Measurements from ENCODE around the gene SEMG2. TPM values are rescaled to one million over a fixed set of nuclear protein-coding genes. Genes with fewer than 3 reads are reported as not detected.
A peak's percentile ranks its signal among the peaks of the same experiment; 100 is the strongest.

SEMG2 gene
- total RNA-seq, 1 experiment from 2014 or later, result not detected

DNA sequence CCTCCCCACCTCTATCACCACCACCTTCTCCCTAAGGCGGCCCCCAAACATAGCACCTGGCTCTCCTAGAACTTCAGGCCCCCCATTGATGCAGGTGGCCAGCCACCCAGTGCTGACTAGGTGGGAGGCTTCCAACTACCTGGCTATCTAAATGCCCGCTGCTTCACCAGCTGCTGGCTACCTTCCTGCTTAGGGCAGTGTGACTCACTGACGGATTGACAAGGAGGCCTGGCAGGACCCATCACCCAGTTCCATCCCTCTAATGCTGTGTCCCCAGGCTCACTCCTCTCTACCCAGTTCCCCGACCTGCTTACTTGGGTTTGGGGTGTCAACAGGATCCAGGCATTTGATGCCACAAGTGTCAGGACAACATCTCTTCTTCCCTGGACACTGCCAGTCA, 32.1 kb downstream of the SEMG2 start:
- intact Hi-C loops (cut with micrococcal nuclease; ENCODE audit: unreplicated experiment), result no loop called here
- Histone ChIP-seq H3K4me1 (ENCODE audit: insufficient read depth, low read length, poor library complexity, severe bottlenecking) (no peaks in the 10 kb centered on the region), H3K4me3 (ENCODE audit: low read depth, low read length, poor library complexity, severe bottlenecking) (no peak overlapping the region), H3K27ac (ENCODE audit: low read depth, low read length, poor library complexity, severe bottlenecking) (no peak overlapping the region), H3K27me3 (replicated peaks; ENCODE audit: insufficient read depth, low read depth, low read length, poor library complexity) (peaks cover 26% of the 10 kb centered on the region), H3K9me3 (ENCODE audit: low read depth, low read length, poor library complexity, severe bottlenecking) (no peaks in the 10 kb centered on the region), H3K36me3 (ENCODE audit: insufficient read depth, low read length, poor library complexity, severe bottlenecking) (no peaks in the 10 kb centered on the region)
- ChIA-PET CTCF (no interaction called here), POLR2A (ENCODE audit: low non-redundant PET) (no interaction called here)
- TF ChIP-seq CTCF (conservative IDR thresholded peaks at IDR 0.05; ENCODE audit: low read depth, low read length), result no peak
- TF ChIP-seq EZH2 (IDR thresholded peaks at IDR 0.05; ENCODE audit: borderline replicate concordance, low read depth, low read length, poor library complexity, severe bottlenecking), result no peak
- DNase-seq (ENCODE audit: low spot score), result no peak
- no TSS peak for BruUV-seq (replicated peaks)

GRCh38 chr20:45254383-45255262, 33.5 kb downstream of the SEMG2 start, which contains the start of gene SLPI:
SLPI (minus strand) TSS chr20:45254564; CDS start chr20:45254543, 21 bp downstream.
- intact Hi-C loops (cut with micrococcal nuclease; ENCODE audit: unreplicated experiment), result no loop called here
- no peaks in the 10 kb centered on the region for H3K9me3 ChIP-seq (ENCODE audit: low read depth, low read length, poor library complexity, severe bottlenecking)
- peaks cover 20% of the 10 kb centered on the region for H3K27me3 ChIP-seq (replicated peaks; ENCODE audit: insufficient read depth, low read depth, low read length, poor library complexity)
- no peak within 1 kb of the TSS for H3K4me3 ChIP-seq (ENCODE audit: low read depth, low read length, poor library complexity, severe bottlenecking)
- ChIA-PET POLR2A (ENCODE audit: low non-redundant PET) (no interaction called here), CTCF (interaction anchor here (0.6 kb wide), 1 partner anchor 159 kb away, joined by 4 read pairs; no protein-coding TSS in a partner anchor)
- H3K27ac ChIP-seq (ENCODE audit: low read depth, low read length, poor library complexity, severe bottlenecking), result no peak within 1 kb of the TSS
- no peaks in the 10 kb centered on the region for H3K4me1 ChIP-seq (ENCODE audit: insufficient read depth, low read length, poor library complexity, severe bottlenecking)
- no TSS peak for BruUV-seq (replicated peaks)
- TF ChIP-seq EZH2 (IDR thresholded peaks at IDR 0.05; ENCODE audit: borderline replicate concordance, low read depth, low read length, poor library complexity, severe bottlenecking) (no peak), CTCF (conservative IDR thresholded peaks at IDR 0.05; ENCODE audit: low read depth, low read length) (no peak)
- peak; percentile 20 for DNase-seq (ENCODE audit: low spot score)
- no peaks in the 10 kb centered on the region for H3K36me3 ChIP-seq (ENCODE audit: insufficient read depth, low read length, poor library complexity, severe bottlenecking)

- H3K36me3 ChIP-seq (ENCODE audit: insufficient read depth, low read length, poor library complexity, severe bottlenecking), result no peaks in the 10 kb centered on the region
- DNase-seq (ENCODE audit: low spot score), result no peak
- H3K9me3 ChIP-seq (ENCODE audit: low read depth, low read length, poor library complexity, severe bottlenecking), result no peaks in the 10 kb centered on the region
- TF ChIP-seq EZH2 (IDR thresholded peaks at IDR 0.05; ENCODE audit: borderline replicate concordance, low read depth, low read length, poor library complexity, severe bottlenecking) (no peak), CTCF (conservative IDR thresholded peaks at IDR 0.05; ENCODE audit: low read depth, low read length) (no peak)
- no peak overlapping the region for H3K27ac ChIP-seq (ENCODE audit: low read depth, low read length, poor library complexity, severe bottlenecking)
- no TSS peak for BruUV-seq (replicated peaks)
- H3K4me3 ChIP-seq (ENCODE audit: low read depth, low read length, poor library complexity, severe bottlenecking), result no peak overlapping the region
- CTCF ChIA-PET, result no interaction called here
- intact Hi-C loops (cut with micrococcal nuclease; ENCODE audit: unreplicated experiment), result no loop called here
- peaks cover 30% of the 10 kb centered on the region for H3K27me3 ChIP-seq (replicated peaks; ENCODE audit: insufficient read depth, low read depth, low read length, poor library complexity)
- POLR2A ChIA-PET (ENCODE audit: low non-redundant PET), result no interaction called here
- H3K4me1 ChIP-seq (ENCODE audit: insufficient read depth, low read length, poor library complexity, severe bottlenecking), result no peaks in the 10 kb centered on the region
Observed at GRCh38 chr20:45257161-45257560, 36.0 kb downstream of the SEMG2 start.

All from A673 (cell line).